Neural cell (in vitro differentiated cells): ENCODE results near the gene SLC6A1. TPM values are rescaled to one million over a fixed set of nuclear protein-coding genes. Genes with fewer than 3 reads are reported as not detected.

Source experiments
- H2AFZ ChIP-seq: fragments of 200-600, 300-800 bp; sonication (generic), shearing (Covaris generic); 2 replicates; pipeline ENCODE4 v1.6.0; 2014; ENCODE audit warnings: low read depth, mild to moderate bottlenecking, antibody characterized with exemption, low read length, moderate library complexity
- H3F3A ChIP-seq: fragments of 200-600 bp; shearing (Covaris generic); 2 replicates; pipeline ENCODE4 v1.6.1; 2016; ENCODE audit warnings: mild to moderate bottlenecking, moderate library complexity, mixed read lengths, antibody characterized with exemption, low read length; ENCODE audit not compliant: insufficient read depth, poor library complexity, severe bottlenecking
- H3K27ac ChIP-seq: fragments of 200-600, 300-800 bp; sonication (generic), shearing (Covaris generic); 2 replicates; pipeline ENCODE4 v1.5.1; 2014; ENCODE audit warnings: mild to moderate bottlenecking, low read length, moderate library complexity
- H3K27me3 ChIP-seq: fragments of 300-800, 200-600 bp; sonication (generic), shearing (Covaris generic); 2 replicates; pipeline ENCODE4 v1.6.0; 2014; ENCODE audit warnings: mild to moderate bottlenecking, low read depth, low read length, moderate library complexity; ENCODE audit not compliant: insufficient read depth
- H3K36me3 ChIP-seq: fragments of 300-800, 200-600 bp; sonication (generic), shearing (Covaris generic); 2 replicates; pipeline ENCODE4 v1.5.1; 2014; ENCODE audit warnings: mild to moderate bottlenecking, antibody characterized with exemption, low read length, moderate library complexity; ENCODE audit not compliant: insufficient read depth
- H3K4me2 ChIP-seq: fragments of 300-800, 200-600 bp; sonication (generic), shearing (Covaris generic); 2 replicates; pipeline ENCODE4 v1.6.0; 2014; ENCODE audit warnings: mild to moderate bottlenecking, low read length
- H3K4me3 ChIP-seq: fragments of 300-800, 200-600 bp; sonication (generic), shearing (Covaris generic); 2 replicates; pipeline ENCODE4 v1.5.1; 2014; ENCODE audit warnings: mild to moderate bottlenecking, low read length, moderate library complexity
- H3K79me2 ChIP-seq: fragments of 200-600 bp; shearing (Covaris generic); replicated peaks from 2 replicates; pipeline ENCODE4 v1.6.0; 2014; ENCODE audit warnings: mild to moderate bottlenecking, low read length, moderate library complexity; ENCODE audit not compliant: insufficient read depth
- H3K9ac ChIP-seq: fragments of 300-800, 200-600 bp; sonication (generic), shearing (Covaris generic); 2 replicates; pipeline ENCODE4 v1.6.1; 2016; ENCODE audit warnings: mild to moderate bottlenecking, low read length, mixed read lengths
- H3K9me2 ChIP-seq: fragments of 200-600 bp; shearing (Covaris generic); 2 replicates; pipeline ENCODE4 v1.6.1; 2016; ENCODE audit warnings: mild to moderate bottlenecking, low read length, mixed read lengths; ENCODE audit not compliant: insufficient read depth
- H3K9me3 ChIP-seq: fragments of 200-600, 300-800 bp; sonication (generic), shearing (Covaris generic); 2 replicates; pipeline ENCODE4 v1.6.1; 2016; ENCODE audit warnings: mild to moderate bottlenecking, mixed run types, low read length, moderate library complexity, mixed read lengths
- H4K20me1 ChIP-seq: fragments of 200-600 bp; shearing (Covaris generic); 2 replicates; pipeline ENCODE4 v1.6.1; 2016; ENCODE audit warnings: mild to moderate bottlenecking, mixed run types; ENCODE audit not compliant: insufficient read depth
- EP300 ChIP-seq: fragments of 450-650 bp; conservative IDR thresholded peaks from 2 replicates; pipeline ENCODE4 v1.6.1; 2014; ENCODE audit warnings: antibody characterized with exemption, mild to moderate bottlenecking, moderate library complexity; ENCODE audit not compliant: poor library complexity, severe bottlenecking
- EZH2 ChIP-seq: fragments of 200-600, 300-800 bp; shearing (Covaris generic), sonication (generic); IDR thresholded peaks from 2 replicates; pipeline ENCODE4 v1.6.1; 2014; ENCODE audit warnings: antibody characterized with exemption, low read length, borderline replicate concordance, mild to moderate bottlenecking; ENCODE audit not compliant: insufficient read depth, poor library complexity, severe bottlenecking
- MXI1 ChIP-seq: fragments of 450-650 bp; conservative IDR thresholded peaks from 2 replicates; pipeline ENCODE4 v1.6.1; 2014; ENCODE audit warnings: antibody characterized with exemption, mild to moderate bottlenecking; ENCODE audit not compliant: poor library complexity, severe bottlenecking
- POLR2AphosphoS5 ChIP-seq: IDR thresholded peaks from 2 replicates; pipeline ENCODE4 v1.6.1; 2012
- RAD21 ChIP-seq: fragments of 450-650 bp; conservative IDR thresholded peaks from 2 replicates; pipeline ENCODE4 v1.6.1; 2014; ENCODE audit warnings: antibody characterized with exemption, mild to moderate bottlenecking, moderate library complexity
- SMC3 ChIP-seq: fragments of 450-650 bp; conservative IDR thresholded peaks from 2 replicates; pipeline ENCODE4 v1.6.1; 2014; ENCODE audit warnings: antibody characterized with exemption, mild to moderate bottlenecking, moderate library complexity; ENCODE audit not compliant: poor library complexity
- TAF1 ChIP-seq: IDR thresholded peaks from 2 replicates; pipeline ENCODE4 v1.6.1; 2012; ENCODE audit warnings: low read depth
- polyA plus RNA-seq: library from polyadenylated mRNA; depleted of rRNA; stranded (reverse); fragments of >200 nt; gene quantifications from 2 replicates; pipeline ENCODE4 v1.2.3, GENCODE V29; 2014
- TF ChIP-seq, protein P1 (sequence below): fragments of 450-650 bp; IDR thresholded peaks from 2 replicates; pipeline ENCODE4 v1.5.1; 2014; ENCODE audit warnings: antibody characterized with exemption, mild to moderate bottlenecking, moderate library complexity; ENCODE audit not compliant: poor library complexity, severe bottlenecking
- TF ChIP-seq, protein P2 (sequence below): IDR thresholded peaks from 2 replicates; pipeline ENCODE4 v1.6.1; 2012; ENCODE audit warnings: borderline replicate concordance

SLC6A1 gene
- polyA plus RNA-seq, 1 donor from 2014 or later, result 43.2 TPM

DNA sequence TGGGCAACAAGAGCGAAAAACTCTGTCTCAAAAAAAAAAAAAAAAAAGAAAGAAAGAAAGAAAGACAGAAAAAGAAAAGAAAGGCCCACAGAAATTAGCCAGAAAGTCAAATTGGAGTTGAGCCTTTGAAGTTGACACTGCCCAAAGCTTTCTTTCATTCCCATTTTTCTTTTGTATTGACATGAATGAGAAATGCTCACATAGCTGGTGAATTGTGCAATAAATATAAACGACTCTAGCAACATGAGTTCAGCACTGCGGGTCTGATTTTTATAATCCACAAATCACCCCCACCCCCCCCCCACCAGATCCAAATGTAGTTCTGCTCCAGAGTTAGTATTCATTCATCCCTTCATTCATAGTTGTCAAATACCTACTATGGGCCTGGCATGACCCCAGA is 37.4 kb downstream of the SLC6A1 start:
- no peak overlapping the region for H3K4me2 ChIP-seq
- no peaks in the 10 kb centered on the region for H3K27me3 ChIP-seq
- TF ChIP-seq EP300, result no peak
- no peak for TF ChIP-seq TAF1
- TF ChIP-seq, protein P1, sequence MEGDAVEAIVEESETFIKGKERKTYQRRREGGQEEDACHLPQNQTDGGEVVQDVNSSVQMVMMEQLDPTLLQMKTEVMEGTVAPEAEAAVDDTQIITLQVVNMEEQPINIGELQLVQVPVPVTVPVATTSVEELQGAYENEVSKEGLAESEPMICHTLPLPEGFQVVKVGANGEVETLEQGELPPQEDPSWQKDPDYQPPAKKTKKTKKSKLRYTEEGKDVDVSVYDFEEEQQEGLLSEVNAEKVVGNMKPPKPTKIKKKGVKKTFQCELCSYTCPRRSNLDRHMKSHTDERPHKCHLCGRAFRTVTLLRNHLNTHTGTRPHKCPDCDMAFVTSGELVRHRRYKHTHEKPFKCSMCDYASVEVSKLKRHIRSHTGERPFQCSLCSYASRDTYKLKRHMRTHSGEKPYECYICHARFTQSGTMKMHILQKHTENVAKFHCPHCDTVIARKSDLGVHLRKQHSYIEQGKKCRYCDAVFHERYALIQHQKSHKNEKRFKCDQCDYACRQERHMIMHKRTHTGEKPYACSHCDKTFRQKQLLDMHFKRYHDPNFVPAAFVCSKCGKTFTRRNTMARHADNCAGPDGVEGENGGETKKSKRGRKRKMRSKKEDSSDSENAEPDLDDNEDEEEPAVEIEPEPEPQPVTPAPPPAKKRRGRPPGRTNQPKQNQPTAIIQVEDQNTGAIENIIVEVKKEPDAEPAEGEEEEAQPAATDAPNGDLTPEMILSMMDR, result no peak
- TF ChIP-seq, protein P2, sequence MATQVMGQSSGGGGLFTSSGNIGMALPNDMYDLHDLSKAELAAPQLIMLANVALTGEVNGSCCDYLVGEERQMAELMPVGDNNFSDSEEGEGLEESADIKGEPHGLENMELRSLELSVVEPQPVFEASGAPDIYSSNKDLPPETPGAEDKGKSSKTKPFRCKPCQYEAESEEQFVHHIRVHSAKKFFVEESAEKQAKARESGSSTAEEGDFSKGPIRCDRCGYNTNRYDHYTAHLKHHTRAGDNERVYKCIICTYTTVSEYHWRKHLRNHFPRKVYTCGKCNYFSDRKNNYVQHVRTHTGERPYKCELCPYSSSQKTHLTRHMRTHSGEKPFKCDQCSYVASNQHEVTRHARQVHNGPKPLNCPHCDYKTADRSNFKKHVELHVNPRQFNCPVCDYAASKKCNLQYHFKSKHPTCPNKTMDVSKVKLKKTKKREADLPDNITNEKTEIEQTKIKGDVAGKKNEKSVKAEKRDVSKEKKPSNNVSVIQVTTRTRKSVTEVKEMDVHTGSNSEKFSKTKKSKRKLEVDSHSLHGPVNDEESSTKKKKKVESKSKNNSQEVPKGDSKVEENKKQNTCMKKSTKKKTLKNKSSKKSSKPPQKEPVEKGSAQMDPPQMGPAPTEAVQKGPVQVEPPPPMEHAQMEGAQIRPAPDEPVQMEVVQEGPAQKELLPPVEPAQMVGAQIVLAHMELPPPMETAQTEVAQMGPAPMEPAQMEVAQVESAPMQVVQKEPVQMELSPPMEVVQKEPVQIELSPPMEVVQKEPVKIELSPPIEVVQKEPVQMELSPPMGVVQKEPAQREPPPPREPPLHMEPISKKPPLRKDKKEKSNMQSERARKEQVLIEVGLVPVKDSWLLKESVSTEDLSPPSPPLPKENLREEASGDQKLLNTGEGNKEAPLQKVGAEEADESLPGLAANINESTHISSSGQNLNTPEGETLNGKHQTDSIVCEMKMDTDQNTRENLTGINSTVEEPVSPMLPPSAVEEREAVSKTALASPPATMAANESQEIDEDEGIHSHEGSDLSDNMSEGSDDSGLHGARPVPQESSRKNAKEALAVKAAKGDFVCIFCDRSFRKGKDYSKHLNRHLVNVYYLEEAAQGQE, result no peak
- TF ChIP-seq RAD21, result no peak
- TF ChIP-seq MXI1, result no peak
- TF ChIP-seq EZH2, result no peak
- TF ChIP-seq POLR2AphosphoS5, result no peak
- TF ChIP-seq SMC3, result no peak
- H3K4me3 ChIP-seq, result no peak overlapping the region
- no peak overlapping the region for H3K27ac ChIP-seq
- no peak overlapping the region for H3K9ac ChIP-seq
- H3K9me2 ChIP-seq, result no peaks in the 10 kb centered on the region
- peaks cover 10% of the 10 kb centered on the region for H3K36me3 ChIP-seq
- no peaks in the 10 kb centered on the region for H3K9me3 ChIP-seq
- no peaks in the 10 kb centered on the region for H3F3A ChIP-seq
- H2AFZ ChIP-seq, result no peak overlapping the region
- no peaks in the 10 kb centered on the region for H4K20me1 ChIP-seq
- H3K79me2 ChIP-seq, result no peaks in the 10 kb centered on the region

DNA sequence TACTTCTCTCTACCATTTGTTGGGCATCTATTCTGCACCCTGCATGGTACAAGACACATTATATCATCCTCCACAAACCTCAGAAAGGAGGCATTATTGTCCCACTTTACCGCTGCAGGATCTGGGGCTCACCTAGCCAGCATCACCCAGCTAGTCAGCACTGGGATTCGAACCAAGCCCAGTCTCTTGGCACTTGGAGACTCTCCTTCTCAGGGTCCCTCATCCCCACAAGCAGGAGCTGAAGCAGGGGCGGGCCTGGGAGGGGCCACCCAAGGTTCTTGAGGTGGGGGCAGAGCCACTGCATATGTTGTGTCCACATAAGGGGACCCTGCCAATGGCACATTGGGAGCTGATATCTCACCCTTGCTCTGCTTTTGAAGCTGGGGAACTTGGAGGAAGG is 41.3 kb downstream of the SLC6A1 start:
- TF ChIP-seq, protein P2, result no peak
- TF ChIP-seq MXI1, result no peak
- no peak for TF ChIP-seq EP300
- no peak for TF ChIP-seq POLR2AphosphoS5
- TF ChIP-seq, protein P1, result no peak
- TF ChIP-seq TAF1, result no peak
- no peak for TF ChIP-seq RAD21
- TF ChIP-seq EZH2, result no peak
- no peak for TF ChIP-seq SMC3
- Histone ChIP-seq H3K27me3 (no peaks in the 10 kb centered on the region), H3K9me2 (no peaks in the 10 kb centered on the region), H3K27ac (no peak overlapping the region), H3K79me2 (no peaks in the 10 kb centered on the region), H3K36me3 (no peaks in the 10 kb centered on the region), H3K4me3 (no peak overlapping the region), H3K9me3 (no peaks in the 10 kb centered on the region), H4K20me1 (no peaks in the 10 kb centered on the region), H2AFZ (no peak overlapping the region), H3K9ac (no peak overlapping the region), H3K4me2 (no peak overlapping the region), H3F3A (no peaks in the 10 kb centered on the region)
